ENCODE measurements around the gene DTNB.

DTNB gene

GRCh38 chr2:25596516-25597244, 76.7 kb downstream of the DTNB start:
- CTCF ChIA-PET, result interaction anchor here (1.6 to 1.8 kb wide), 3 partner anchors 10 to 30 kb away, joined by 6 to 12 read pairs (median 7); no protein-coding TSS in a partner anchor
- POLR2A ChIA-PET, result interaction anchor here (0.6 kb wide), 1 partner anchor 27 kb away, joined by 3 read pairs; no protein-coding TSS in a partner anchor
- H3K4me3 ChIP-seq (ENCODE audit: low read depth, low read length), result no peak overlapping the region
- TF ChIP-seq CTCF (IDR thresholded peaks at IDR 0.05; ENCODE audit: insufficient read depth, low read length, missing control alignments), result no peak
- no peak for DNase-seq (ENCODE audit: low read depth, low spot score)

GRCh38 chr2:25595393-25595792, 78.0 kb downstream of the DTNB start:
- POLR2A ChIA-PET, result no interaction called here
- TF ChIP-seq CTCF (IDR thresholded peaks at IDR 0.05; ENCODE audit: insufficient read depth, low read length, missing control alignments), result no peak
- CTCF ChIA-PET, result interaction anchor here (0.8 to 1.8 kb wide), 3 partner anchors 11 to 69 kb away, joined by 4 to 7 read pairs (median 6); no protein-coding TSS in a partner anchor
- no peak overlapping the region for H3K4me3 ChIP-seq (ENCODE audit: low read depth, low read length)
- DNase-seq (ENCODE audit: low read depth, low spot score), result no peak

GRCh38 chr2:25594991-25595390, 78.4 kb downstream of the DTNB start:
- DNase-seq (ENCODE audit: low read depth, low spot score), result no peak
- CTCF ChIA-PET, result interaction anchor here (1.8 kb wide), 2 partner anchors 12 to 28 kb away, joined by 6 to 7 read pairs; no protein-coding TSS in a partner anchor
- no peak for TF ChIP-seq CTCF (IDR thresholded peaks at IDR 0.05; ENCODE audit: insufficient read depth, low read length, missing control alignments)
- no peak overlapping the region for H3K4me3 ChIP-seq (ENCODE audit: low read depth, low read length)
- POLR2A ChIA-PET, result no interaction called here

- no peak overlapping the region for H3K4me3 ChIP-seq (ENCODE audit: low read depth, low read length)
- no peak for DNase-seq (ENCODE audit: low read depth, low spot score)
- ChIA-PET POLR2A (no interaction called here), CTCF (interaction anchor here (1.2 to 2.7 kb wide), 6 partner anchors 11 to 231 kb away, joined by 3 to 7 read pairs (median 4); no protein-coding TSS in a partner anchor)
- no peak for TF ChIP-seq CTCF (IDR thresholded peaks at IDR 0.05; ENCODE audit: insufficient read depth, low read length, missing control alignments)
Measured at GRCh38 chr2:25592766-25593292, 80.5 kb downstream of the DTNB start.

GRCh38 chr2:25590921-25591505, 82.4 kb downstream of the DTNB start:
- ChIA-PET POLR2A (no interaction called here), CTCF (interaction anchor here (1.4 to 1.9 kb wide), 2 partner anchors 8 to 16 kb away, joined by 4 to 6 read pairs; no protein-coding TSS in a partner anchor)

More at GRCh38 chr2:25590921-25591505, 82.4 kb downstream of the DTNB start:
- DNase-seq (ENCODE audit: low read depth, low spot score), result no peak
- no peak overlapping the region for H3K4me3 ChIP-seq (ENCODE audit: low read depth, low read length)
- no peak for TF ChIP-seq CTCF (IDR thresholded peaks at IDR 0.05; ENCODE audit: insufficient read depth, low read length, missing control alignments)

Measured in AG04449 (cell line).